GM12878 (cell line): Measurements from ENCODE around the gene LIMS2.

ENCODE experiments used
- CBFB ChIP-seq: IDR thresholded peaks from 2 replicates; pipeline ENCODE4 v1.6.1; 2016; ENCODE audit warnings: antibody characterized with exemption, low read depth
- POLR2A ChIP-seq: IDR thresholded peaks from 2 replicates; pipeline ENCODE4 v1.6.1; 2011; ENCODE audit warnings: low read depth, mild to moderate bottlenecking, low read length
- RAD21 ChIP-seq: IDR thresholded peaks from 2 replicates; pipeline ENCODE4 v1.6.1; 2011; ENCODE audit warnings: mild to moderate bottlenecking, low read depth, low read length, moderate library complexity; ENCODE audit not compliant: insufficient read depth
- RBBP5 ChIP-seq: fragments of 200-600 bp; sonication (generic); conservative IDR thresholded peaks from 2 replicates; pipeline ENCODE4 v1.6.1; 2016
- SIN3A ChIP-seq: IDR thresholded peaks from 2 replicates; pipeline ENCODE4 v1.6.1; 2012; ENCODE audit warnings: low read depth, low read length, improper control_type of control experiment
- TAF1 ChIP-seq: IDR thresholded peaks from 2 replicates; pipeline ENCODE4 v1.6.1; 2011; ENCODE audit warnings: mild to moderate bottlenecking, low read depth, low read length, borderline replicate concordance
- TF ChIP-seq, protein P1 (sequence below): fragments of 450-650 bp; IDR thresholded peaks from 2 replicates; pipeline ENCODE4 v1.6.1; 2017; ENCODE audit warnings: mild to moderate bottlenecking
- TF ChIP-seq, protein P2 (sequence below): IDR thresholded peaks from 2 replicates; pipeline ENCODE4 v1.6.1; 2012; ENCODE audit warnings: mild to moderate bottlenecking, low read depth, low read length
- TF ChIP-seq, protein P3 (sequence below): IDR thresholded peaks from 2 replicates; pipeline ENCODE4 v1.6.1; 2012; ENCODE audit warnings: low read length, inconsistent platforms

DNA sequence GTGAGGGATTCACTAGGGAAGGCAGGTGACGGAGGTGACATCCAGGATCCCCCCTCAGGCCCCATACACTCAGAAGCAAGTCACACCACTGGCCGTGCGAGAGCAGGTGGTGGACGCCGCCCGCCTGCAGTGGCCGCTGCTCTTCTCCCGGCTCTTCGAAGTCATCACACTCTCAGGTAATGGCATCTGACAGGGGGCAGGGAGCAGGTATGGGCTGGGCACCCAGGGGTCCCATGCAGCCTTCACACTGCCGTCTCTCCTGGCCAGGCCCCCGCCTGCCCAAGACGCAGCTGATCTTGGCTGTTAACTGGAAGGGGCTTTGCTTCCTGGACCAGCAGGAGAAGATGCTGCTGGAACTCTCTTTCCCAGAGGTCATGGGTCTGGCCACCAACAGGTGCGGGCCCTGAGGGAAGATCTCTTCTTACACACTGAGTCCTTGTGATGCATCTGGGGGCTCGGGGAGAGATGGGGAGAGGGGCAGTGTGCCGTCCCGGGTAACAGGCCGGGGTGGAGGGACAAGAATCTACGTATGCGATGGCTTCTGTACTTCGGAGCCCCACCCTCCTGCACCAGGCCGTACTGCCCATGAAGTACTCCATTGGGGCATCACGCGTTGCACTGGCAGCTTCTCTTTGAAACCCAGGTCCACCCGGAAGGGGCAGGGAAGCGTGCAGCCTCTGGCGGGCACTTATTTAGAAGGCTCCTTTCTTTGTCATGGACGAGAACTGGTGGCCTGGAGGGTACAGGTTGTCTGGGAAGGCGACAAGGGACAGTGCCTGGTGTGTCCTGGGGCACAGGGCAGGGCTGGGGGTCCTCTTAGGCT, 48.2 kb downstream of the LIMS2 start:
- TF ChIP-seq TAF1 (no peak), POLR2A (no peak), RBBP5 (no peak), SIN3A (no peak), RAD21 (no peak), CBFB (no peak)
- TF ChIP-seq, protein P1, sequence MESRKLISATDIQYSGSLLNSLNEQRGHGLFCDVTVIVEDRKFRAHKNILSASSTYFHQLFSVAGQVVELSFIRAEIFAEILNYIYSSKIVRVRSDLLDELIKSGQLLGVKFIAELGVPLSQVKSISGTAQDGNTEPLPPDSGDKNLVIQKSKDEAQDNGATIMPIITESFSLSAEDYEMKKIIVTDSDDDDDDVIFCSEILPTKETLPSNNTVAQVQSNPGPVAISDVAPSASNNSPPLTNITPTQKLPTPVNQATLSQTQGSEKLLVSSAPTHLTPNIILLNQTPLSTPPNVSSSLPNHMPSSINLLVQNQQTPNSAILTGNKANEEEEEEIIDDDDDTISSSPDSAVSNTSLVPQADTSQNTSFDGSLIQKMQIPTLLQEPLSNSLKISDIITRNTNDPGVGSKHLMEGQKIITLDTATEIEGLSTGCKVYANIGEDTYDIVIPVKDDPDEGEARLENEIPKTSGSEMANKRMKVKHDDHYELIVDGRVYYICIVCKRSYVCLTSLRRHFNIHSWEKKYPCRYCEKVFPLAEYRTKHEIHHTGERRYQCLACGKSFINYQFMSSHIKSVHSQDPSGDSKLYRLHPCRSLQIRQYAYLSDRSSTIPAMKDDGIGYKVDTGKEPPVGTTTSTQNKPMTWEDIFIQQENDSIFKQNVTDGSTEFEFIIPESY = no peak
- TF ChIP-seq, protein P2, sequence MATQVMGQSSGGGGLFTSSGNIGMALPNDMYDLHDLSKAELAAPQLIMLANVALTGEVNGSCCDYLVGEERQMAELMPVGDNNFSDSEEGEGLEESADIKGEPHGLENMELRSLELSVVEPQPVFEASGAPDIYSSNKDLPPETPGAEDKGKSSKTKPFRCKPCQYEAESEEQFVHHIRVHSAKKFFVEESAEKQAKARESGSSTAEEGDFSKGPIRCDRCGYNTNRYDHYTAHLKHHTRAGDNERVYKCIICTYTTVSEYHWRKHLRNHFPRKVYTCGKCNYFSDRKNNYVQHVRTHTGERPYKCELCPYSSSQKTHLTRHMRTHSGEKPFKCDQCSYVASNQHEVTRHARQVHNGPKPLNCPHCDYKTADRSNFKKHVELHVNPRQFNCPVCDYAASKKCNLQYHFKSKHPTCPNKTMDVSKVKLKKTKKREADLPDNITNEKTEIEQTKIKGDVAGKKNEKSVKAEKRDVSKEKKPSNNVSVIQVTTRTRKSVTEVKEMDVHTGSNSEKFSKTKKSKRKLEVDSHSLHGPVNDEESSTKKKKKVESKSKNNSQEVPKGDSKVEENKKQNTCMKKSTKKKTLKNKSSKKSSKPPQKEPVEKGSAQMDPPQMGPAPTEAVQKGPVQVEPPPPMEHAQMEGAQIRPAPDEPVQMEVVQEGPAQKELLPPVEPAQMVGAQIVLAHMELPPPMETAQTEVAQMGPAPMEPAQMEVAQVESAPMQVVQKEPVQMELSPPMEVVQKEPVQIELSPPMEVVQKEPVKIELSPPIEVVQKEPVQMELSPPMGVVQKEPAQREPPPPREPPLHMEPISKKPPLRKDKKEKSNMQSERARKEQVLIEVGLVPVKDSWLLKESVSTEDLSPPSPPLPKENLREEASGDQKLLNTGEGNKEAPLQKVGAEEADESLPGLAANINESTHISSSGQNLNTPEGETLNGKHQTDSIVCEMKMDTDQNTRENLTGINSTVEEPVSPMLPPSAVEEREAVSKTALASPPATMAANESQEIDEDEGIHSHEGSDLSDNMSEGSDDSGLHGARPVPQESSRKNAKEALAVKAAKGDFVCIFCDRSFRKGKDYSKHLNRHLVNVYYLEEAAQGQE = no peak
- TF ChIP-seq, protein P3, sequence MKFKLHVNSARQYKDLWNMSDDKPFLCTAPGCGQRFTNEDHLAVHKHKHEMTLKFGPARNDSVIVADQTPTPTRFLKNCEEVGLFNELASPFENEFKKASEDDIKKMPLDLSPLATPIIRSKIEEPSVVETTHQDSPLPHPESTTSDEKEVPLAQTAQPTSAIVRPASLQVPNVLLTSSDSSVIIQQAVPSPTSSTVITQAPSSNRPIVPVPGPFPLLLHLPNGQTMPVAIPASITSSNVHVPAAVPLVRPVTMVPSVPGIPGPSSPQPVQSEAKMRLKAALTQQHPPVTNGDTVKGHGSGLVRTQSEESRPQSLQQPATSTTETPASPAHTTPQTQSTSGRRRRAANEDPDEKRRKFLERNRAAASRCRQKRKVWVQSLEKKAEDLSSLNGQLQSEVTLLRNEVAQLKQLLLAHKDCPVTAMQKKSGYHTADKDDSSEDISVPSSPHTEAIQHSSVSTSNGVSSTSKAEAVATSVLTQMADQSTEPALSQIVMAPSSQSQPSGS = no peak
